Measurements from ENCODE around the gene RRM2.

DNA sequence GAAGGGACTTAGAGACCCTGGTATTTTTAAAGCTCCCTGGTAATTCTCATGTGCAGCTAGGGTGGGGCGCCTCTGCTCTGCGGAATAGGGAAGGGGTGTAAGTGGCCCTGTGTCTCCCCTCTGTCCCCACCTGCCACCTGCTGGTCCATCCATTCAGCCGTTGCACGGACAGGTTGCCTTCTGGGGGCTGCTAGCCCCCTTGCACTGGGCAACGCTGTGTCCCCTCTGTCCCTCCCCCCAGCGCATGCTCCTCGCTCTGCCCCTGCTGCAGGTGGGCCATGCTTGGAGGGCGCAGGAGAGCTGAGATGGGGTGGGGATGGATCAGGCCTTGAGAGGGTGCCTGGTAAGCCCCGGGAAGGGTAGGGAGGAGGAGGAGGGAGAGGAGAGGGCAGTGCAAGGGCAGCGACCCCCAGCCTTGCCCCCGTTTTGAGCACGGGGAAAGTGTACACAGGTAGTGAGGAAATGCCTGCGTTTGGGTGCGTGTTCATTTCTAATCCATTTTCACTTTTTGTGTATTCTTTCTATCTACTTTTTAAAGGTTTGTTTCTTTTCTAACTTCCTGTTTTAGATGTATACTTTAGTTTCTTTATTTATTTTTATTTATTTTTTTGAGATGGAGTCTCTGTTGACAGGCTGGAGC, 23.9 kb downstream of the RRM2 start:
- TF ChIP-seq EP300 (IDR thresholded peaks at IDR 0.05), result no peak
- no peak for TF ChIP-seq POLR2AphosphoS5 (IDR thresholded peaks at IDR 0.05)
- TF ChIP-seq, protein P1, sequence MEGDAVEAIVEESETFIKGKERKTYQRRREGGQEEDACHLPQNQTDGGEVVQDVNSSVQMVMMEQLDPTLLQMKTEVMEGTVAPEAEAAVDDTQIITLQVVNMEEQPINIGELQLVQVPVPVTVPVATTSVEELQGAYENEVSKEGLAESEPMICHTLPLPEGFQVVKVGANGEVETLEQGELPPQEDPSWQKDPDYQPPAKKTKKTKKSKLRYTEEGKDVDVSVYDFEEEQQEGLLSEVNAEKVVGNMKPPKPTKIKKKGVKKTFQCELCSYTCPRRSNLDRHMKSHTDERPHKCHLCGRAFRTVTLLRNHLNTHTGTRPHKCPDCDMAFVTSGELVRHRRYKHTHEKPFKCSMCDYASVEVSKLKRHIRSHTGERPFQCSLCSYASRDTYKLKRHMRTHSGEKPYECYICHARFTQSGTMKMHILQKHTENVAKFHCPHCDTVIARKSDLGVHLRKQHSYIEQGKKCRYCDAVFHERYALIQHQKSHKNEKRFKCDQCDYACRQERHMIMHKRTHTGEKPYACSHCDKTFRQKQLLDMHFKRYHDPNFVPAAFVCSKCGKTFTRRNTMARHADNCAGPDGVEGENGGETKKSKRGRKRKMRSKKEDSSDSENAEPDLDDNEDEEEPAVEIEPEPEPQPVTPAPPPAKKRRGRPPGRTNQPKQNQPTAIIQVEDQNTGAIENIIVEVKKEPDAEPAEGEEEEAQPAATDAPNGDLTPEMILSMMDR (IDR thresholded peaks at IDR 0.05), result no peak
- no peak for TF ChIP-seq POLR2A (IDR thresholded peaks at IDR 0.05)

Measured in gastroesophageal sphincter (tissue), 3 donors.